ENCODE results near the gene STAT5A. TPM values are rescaled to one million over a fixed set of nuclear protein-coding genes. Genes with fewer than 3 reads are reported as not detected.
"Not testable (repeated sequence)": the region's sequence is repeated elsewhere in the genome, so short reads cannot be mapped to it uniquely, and the experiment has no call there.

The STAT5A gene
- total RNA-seq, 3 donors from 2014 or later: 193 to 264 (median 220) TPM

- Mint-ChIP-seq H3K27me3 (ENCODE audit: low read depth) (no peaks in the 10 kb centered on the region), H3K36me3 (ENCODE audit: insufficient read depth) (peaks cover 9% of the 10 kb centered on the region), H3K9me3 (no peaks in the 10 kb centered on the region), H3K4me1 (ENCODE audit: low read depth) (peaks cover 41% of the 10 kb centered on the region), H3K4me3 (no peak overlapping the region)
- no peak for ATAC-seq
- DNase-seq: no peak
Observed at GRCh38 chr17:42284566-42284965, 3.7 kb upstream of the STAT5A start.

GRCh38 chr17:42285346-42286050 is 2.8 kb upstream of the STAT5A start:
- Mint-ChIP-seq H3K36me3 (ENCODE audit: insufficient read depth) (peaks cover 16% of the 10 kb centered on the region), H3K4me1 (ENCODE audit: low read depth) (peaks cover 49% of the 10 kb centered on the region), H3K9me3 (no peaks in the 10 kb centered on the region), H3K27me3 (ENCODE audit: low read depth) (no peaks in the 10 kb centered on the region), H3K4me3 (peak overlapping the region; percentile 89)
- DNase-seq (no peak), ATAC-seq (no peak)

- peak overlapping the region; percentile 89 for H3K4me3 Mint-ChIP-seq
- no peaks in the 10 kb centered on the region for H3K9me3 Mint-ChIP-seq
- H3K27me3 Mint-ChIP-seq (ENCODE audit: low read depth): no peaks in the 10 kb centered on the region
- peaks cover 25% of the 10 kb centered on the region for H3K36me3 Mint-ChIP-seq (ENCODE audit: insufficient read depth)
- peaks cover 60% of the 10 kb centered on the region for H3K4me1 Mint-ChIP-seq (ENCODE audit: low read depth)
- peak; percentile 4 for DNase-seq
- ATAC-seq: no peak
Observed at GRCh38 chr17:42286411-42287221, 1.7 kb upstream of the STAT5A start.

GRCh38 chr17:42287305-42287976 is 857 bp upstream of the STAT5A start:
- Mint-ChIP-seq H3K36me3 (ENCODE audit: insufficient read depth) (peaks cover 31% of the 10 kb centered on the region), H3K27me3 (ENCODE audit: low read depth) (no peaks in the 10 kb centered on the region), H3K4me1 (ENCODE audit: low read depth) (peaks cover 64% of the 10 kb centered on the region), H3K9me3 (no peaks in the 10 kb centered on the region), H3K4me3 (peak overlapping the region; percentile 89)
- ATAC-seq: peak; percentile 16 to 30
- peak; percentile 43 for DNase-seq

GRCh38 chr17:42288803-42289610 is 709 bp downstream of the STAT5A start:
- Mint-ChIP-seq H3K27me3 (ENCODE audit: low read depth) (no peaks in the 10 kb centered on the region), H3K4me3 (peak overlapping the region; percentile 94), H3K4me1 (ENCODE audit: low read depth) (peaks cover 59% of the 10 kb centered on the region), H3K9me3 (no peaks in the 10 kb centered on the region), H3K36me3 (ENCODE audit: insufficient read depth) (peaks cover 37% of the 10 kb centered on the region)
- ATAC-seq (peak; percentile 19 to 26), DNase-seq (peak; percentile 60)

- H3K27me3 Mint-ChIP-seq (ENCODE audit: low read depth): no peaks in the 10 kb centered on the region
- ATAC-seq: peak; percentile 32 to 41
- H3K36me3 Mint-ChIP-seq (ENCODE audit: insufficient read depth): peaks cover 41% of the 10 kb centered on the region
- H3K4me1 Mint-ChIP-seq (ENCODE audit: low read depth): peaks cover 59% of the 10 kb centered on the region
- peak overlapping the region; percentile 94 for H3K4me3 Mint-ChIP-seq
- no peaks in the 10 kb centered on the region for H3K9me3 Mint-ChIP-seq
- peak; percentile 79 for DNase-seq
Observed at GRCh38 chr17:42289611-42290181, 1.4 kb downstream of the STAT5A start.

- Mint-ChIP-seq H3K4me1 (ENCODE audit: low read depth) (peaks cover 58% of the 10 kb centered on the region), H3K9me3 (no peaks in the 10 kb centered on the region), H3K4me3 (peak overlapping the region; percentile 94), H3K27me3 (ENCODE audit: low read depth) (no peaks in the 10 kb centered on the region), H3K36me3 (ENCODE audit: insufficient read depth) (peaks cover 46% of the 10 kb centered on the region)
- DNase-seq: no peak
- no peak for ATAC-seq
Observed at GRCh38 chr17:42290577-42290976, 2.3 kb downstream of the STAT5A start.

- peaks cover 47% of the 10 kb centered on the region for H3K36me3 Mint-ChIP-seq (ENCODE audit: insufficient read depth)
- H3K4me1 Mint-ChIP-seq (ENCODE audit: low read depth): peaks cover 54% of the 10 kb centered on the region
- H3K9me3 Mint-ChIP-seq: no peaks in the 10 kb centered on the region
- ATAC-seq (no peak), DNase-seq (no peak)
- peak overlapping the region; percentile 94 for H3K4me3 Mint-ChIP-seq
- H3K27me3 Mint-ChIP-seq (ENCODE audit: low read depth): no peaks in the 10 kb centered on the region
Observed at GRCh38 chr17:42291129-42291528, 2.8 kb downstream of the STAT5A start.

GRCh38 chr17:42294469-42295398 is 6.4 kb downstream of the STAT5A start:
- DNase-seq: no peak
- H3K4me1 Mint-ChIP-seq (ENCODE audit: low read depth): peaks cover 40% of the 10 kb centered on the region
- ATAC-seq: no peak
- no peaks in the 10 kb centered on the region for H3K9me3 Mint-ChIP-seq
- H3K4me3 Mint-ChIP-seq: no peak overlapping the region
- peaks cover 57% of the 10 kb centered on the region for H3K36me3 Mint-ChIP-seq (ENCODE audit: insufficient read depth)
- H3K27me3 Mint-ChIP-seq (ENCODE audit: low read depth): no peaks in the 10 kb centered on the region

GRCh38 chr17:42296012-42296411 is 7.7 kb downstream of the STAT5A start:
- no peaks in the 10 kb centered on the region for H3K27me3 Mint-ChIP-seq (ENCODE audit: low read depth)
- DNase-seq (no peak), ATAC-seq (no peak)
- H3K36me3 Mint-ChIP-seq (ENCODE audit: insufficient read depth): peaks cover 47% of the 10 kb centered on the region
- no peak overlapping the region for H3K4me3 Mint-ChIP-seq
- H3K9me3 Mint-ChIP-seq: no peaks in the 10 kb centered on the region
- H3K4me1 Mint-ChIP-seq (ENCODE audit: low read depth): peaks cover 27% of the 10 kb centered on the region

GRCh38 chr17:42297775-42298174 is 9.5 kb downstream of the STAT5A start:
- H3K9me3 Mint-ChIP-seq; DNase-seq; H3K27me3 Mint-ChIP-seq (ENCODE audit: low read depth); ATAC-seq; H3K4me3 Mint-ChIP-seq: not testable (repeated sequence)
- Mint-ChIP-seq H3K4me1 (ENCODE audit: low read depth) (peaks cover 16% of the 10 kb centered on the region), H3K36me3 (ENCODE audit: insufficient read depth) (peaks cover 48% of the 10 kb centered on the region)

GRCh38 chr17:42299361-42299760 is 11.1 kb downstream of the STAT5A start:
- not testable (repeated sequence) for H3K4me3 Mint-ChIP-seq; H3K27me3 Mint-ChIP-seq (ENCODE audit: low read depth); DNase-seq; H3K9me3 Mint-ChIP-seq; ATAC-seq
- H3K4me1 Mint-ChIP-seq (ENCODE audit: low read depth): peaks cover 15% of the 10 kb centered on the region
- H3K36me3 Mint-ChIP-seq (ENCODE audit: insufficient read depth): peaks cover 48% of the 10 kb centered on the region

- Mint-ChIP-seq H3K4me1 (ENCODE audit: low read depth) (peaks cover 18% of the 10 kb centered on the region), H3K36me3 (ENCODE audit: insufficient read depth) (peaks cover 51% of the 10 kb centered on the region)
- H3K9me3 Mint-ChIP-seq; DNase-seq; ATAC-seq; H3K4me3 Mint-ChIP-seq; H3K27me3 Mint-ChIP-seq (ENCODE audit: low read depth): not testable (repeated sequence)
Observed at GRCh38 chr17:42299913-42300312, 11.6 kb downstream of the STAT5A start.
